HepG2 (cell line): ENCODE results near the gene ATXN2. TPM values are rescaled to one million over a fixed set of nuclear protein-coding genes. Genes with fewer than 3 reads are reported as not detected.

Experiments used
- DMAP1 ChIP-seq: IDR thresholded peaks from 2 replicates; pipeline ENCODE4 v1.6.1; 2016
- RBFOX2 ChIP-seq: fragments of 200-400 bp; formaldehyde crosslinking; IDR thresholded peaks from 2 replicates; pipeline ENCODE4 v1.6.1; 2017; ENCODE audit warnings: low read depth, mild to moderate bottlenecking, low read length
- TAF15 ChIP-seq: fragments of 200-400 bp; formaldehyde crosslinking; IDR thresholded peaks from one replicate; pipeline ENCODE4 v1.6.1; 2018; ENCODE audit warnings: mild to moderate bottlenecking, low read depth, low read length; ENCODE audit not compliant: poor library complexity, severe bottlenecking
- TBX2 ChIP-seq: sonication (generic); formaldehyde crosslinking; IDR thresholded peaks from 2 replicates; pipeline ENCODE4 v1.5.0; 2020; ENCODE audit warnings: missing genetic modification reagents, mild to moderate bottlenecking, borderline replicate concordance
- TCF7 ChIP-seq: sonication (generic); IDR thresholded peaks from 2 replicates; pipeline ENCODE4 v1.6.1; 2016; ENCODE audit warnings: antibody characterized with exemption, low read depth
- ZBTB7B ChIP-seq: sonication (generic); formaldehyde crosslinking; IDR thresholded peaks from 2 replicates; pipeline ENCODE4 v1.4.0; 2020; ENCODE audit warnings: missing genetic modification reagents
- ZNF615 ChIP-seq: sonication (generic); formaldehyde crosslinking; IDR thresholded peaks from 2 replicates; pipeline ENCODE4 v1.5.0; 2020; ENCODE audit warnings: mild to moderate bottlenecking, missing genetic modification reagents, borderline replicate concordance
- ZNF644 ChIP-seq: IDR thresholded peaks from 2 replicates; pipeline ENCODE4 v1.6.1; 2016; ENCODE audit warnings: low read depth
- ZNF777 ChIP-seq: sonication (generic); formaldehyde crosslinking; IDR thresholded peaks from 2 replicates; pipeline ENCODE4 v1.4.0; 2020; ENCODE audit warnings: missing genetic modification reagents
- ZNF816 ChIP-seq: sonication (generic); formaldehyde crosslinking; IDR thresholded peaks from 2 replicates; pipeline ENCODE4 v1.8.0; 2022; ENCODE audit warnings: missing genetic modification reagents, mild to moderate bottlenecking, borderline replicate concordance
- polyA plus RNA-seq, 8 experiments: library from polyadenylated mRNA; depleted of rRNA in 3 of 8; stranded (reverse) in 7 of 8; unstranded in 1 of 8; fragments of >200 nt; fragmentation: Illumina TruSeq in 4 of 8; extraction: Trizol in 4 of 8; gene quantifications; 2 replicates each; pipeline versions ENCODE4 v1.2.1 to v1.2.3, GENCODE V29; 2011 to 2016; ENCODE audit warnings: low read depth in 4 of 8, missing spikeins in 1 of 8, mixed read lengths in 1 of 8; ENCODE audit not compliant: insufficient read depth in 1 of 8
- total RNA-seq, 5 experiments: library from RNA; depleted of rRNA; stranded (reverse); fragments of >200 nt; fragmentation: Illumina TruSeq; extraction: Trizol; gene quantifications; 2 replicates each; pipeline ENCODE4 v1.2.3, GENCODE V29; 2016; ENCODE audit warnings: low read depth in 1 of 5
- TF ChIP-seq, protein P1 (sequence below): sonication (generic); formaldehyde crosslinking; IDR thresholded peaks from 2 replicates; pipeline ENCODE4 v1.4.0; 2020; ENCODE audit warnings: low read depth, mild to moderate bottlenecking, missing genetic modification reagents
- TF ChIP-seq, protein P2 (sequence below): sonication (generic); formaldehyde crosslinking; IDR thresholded peaks from 2 replicates; pipeline ENCODE4 v1.9.0; 2021; ENCODE audit warnings: missing genetic modification reagents, mild to moderate bottlenecking, borderline replicate concordance
- TF ChIP-seq, protein P3 (sequence below): sonication (generic); formaldehyde crosslinking; IDR thresholded peaks from 2 replicates; pipeline ENCODE4 v1.4.0; 2020; ENCODE audit warnings: mild to moderate bottlenecking, missing genetic modification reagents
- TF ChIP-seq, protein P4 (sequence below): sonication (generic); formaldehyde crosslinking; IDR thresholded peaks from 2 replicates; pipeline ENCODE4 v1.4.0; 2020; ENCODE audit warnings: missing genetic modification reagents
- TF ChIP-seq, protein P5 (sequence below): sonication (generic); formaldehyde crosslinking; IDR thresholded peaks from 2 replicates; pipeline ENCODE4 v1.4.0; 2020; ENCODE audit warnings: missing genetic modification reagents

The ATXN2 gene
- total and polyA plus RNA-seq, 2 of the 13 experiments (the other 11 are each of a cell fraction or from before 2014, with no cell fraction given), result 18.1 to 27.1 TPM

DNA sequence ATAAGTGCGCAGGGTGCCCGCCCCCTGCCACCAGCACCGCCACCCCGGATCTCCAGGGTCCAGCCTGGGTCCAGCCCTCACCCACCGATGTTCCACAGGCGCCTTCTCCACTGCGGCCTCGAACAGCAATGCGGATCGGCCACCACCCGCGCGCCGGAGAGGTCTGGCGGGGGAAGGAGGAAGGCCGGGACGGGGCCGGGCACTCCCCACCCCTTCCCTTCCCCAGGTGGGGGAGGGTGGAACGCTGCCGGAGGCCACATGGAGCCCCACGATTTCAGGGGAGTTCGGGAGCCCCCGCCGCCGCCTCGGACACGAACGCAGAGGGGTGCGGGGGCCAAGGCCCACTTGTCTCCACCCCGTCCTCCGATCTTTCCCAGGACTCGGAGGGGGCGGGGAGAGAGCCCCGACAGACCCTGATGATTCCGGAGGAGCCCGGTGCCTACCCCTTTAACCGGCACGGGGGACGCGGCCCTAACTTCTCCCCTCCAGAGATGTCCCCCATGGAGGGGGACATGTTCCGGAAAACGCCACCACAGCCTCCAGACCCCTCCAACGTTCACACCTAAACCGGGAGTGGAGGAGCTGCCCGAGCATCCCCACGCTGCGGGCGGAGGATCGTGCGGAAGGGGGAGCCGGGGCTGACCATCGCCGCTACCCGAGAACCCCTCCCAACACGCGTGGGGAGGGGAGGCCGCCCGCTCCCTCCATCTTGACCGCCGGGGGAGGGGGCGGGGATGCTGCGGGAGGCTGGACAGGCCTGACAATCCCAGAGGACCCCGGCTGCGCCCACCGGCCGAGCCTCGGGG lies 1.1 kb downstream of the ATXN2 start (continued):
- TF ChIP-seq, protein P1, sequence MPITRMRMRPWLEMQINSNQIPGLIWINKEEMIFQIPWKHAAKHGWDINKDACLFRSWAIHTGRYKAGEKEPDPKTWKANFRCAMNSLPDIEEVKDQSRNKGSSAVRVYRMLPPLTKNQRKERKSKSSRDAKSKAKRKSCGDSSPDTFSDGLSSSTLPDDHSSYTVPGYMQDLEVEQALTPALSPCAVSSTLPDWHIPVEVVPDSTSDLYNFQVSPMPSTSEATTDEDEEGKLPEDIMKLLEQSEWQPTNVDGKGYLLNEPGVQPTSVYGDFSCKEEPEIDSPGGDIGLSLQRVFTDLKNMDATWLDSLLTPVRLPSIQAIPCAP (CRISPR knock-in tag), result no peak
- TF ChIP-seq DMAP1 (CRISPR knock-in tag) (peak; percentile 42; the same call in 1 of the 2 replicates), ZNF615 (CRISPR knock-in tag) (no peak), TAF15 (peak; percentile 14), ZNF816 (CRISPR knock-in tag) (no peak; the same call in 1 of the 2 replicates), ZNF777 (CRISPR knock-in tag) (0 out of 2 replicates have a peak, but pooled peaks have one; percentile 23), RBFOX2 (peak; percentile 70; the same call in 1 of the 2 replicates), ZNF644 (CRISPR knock-in tag) (no peak), ZBTB7B (CRISPR knock-in tag) (peak; percentile 35; the same call in 1 of the 2 replicates), TBX2 (CRISPR knock-in tag) (no peak), TCF7 (no peak)
- TF ChIP-seq, protein P2, sequence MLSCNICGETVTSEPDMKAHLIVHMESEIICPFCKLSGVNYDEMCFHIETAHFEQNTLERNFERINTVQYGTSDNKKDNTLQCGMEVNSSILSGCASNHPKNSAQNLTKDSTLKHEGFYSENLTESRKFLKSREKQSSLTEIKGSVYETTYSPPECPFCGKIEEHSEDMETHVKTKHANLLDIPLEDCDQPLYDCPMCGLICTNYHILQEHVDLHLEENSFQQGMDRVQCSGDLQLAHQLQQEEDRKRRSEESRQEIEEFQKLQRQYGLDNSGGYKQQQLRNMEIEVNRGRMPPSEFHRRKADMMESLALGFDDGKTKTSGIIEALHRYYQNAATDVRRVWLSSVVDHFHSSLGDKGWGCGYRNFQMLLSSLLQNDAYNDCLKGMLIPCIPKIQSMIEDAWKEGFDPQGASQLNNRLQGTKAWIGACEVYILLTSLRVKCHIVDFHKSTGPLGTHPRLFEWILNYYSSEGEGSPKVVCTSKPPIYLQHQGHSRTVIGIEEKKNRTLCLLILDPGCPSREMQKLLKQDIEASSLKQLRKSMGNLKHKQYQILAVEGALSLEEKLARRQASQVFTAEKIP (CRISPR knock-in tag), result no peak
- TF ChIP-seq, protein P3, sequence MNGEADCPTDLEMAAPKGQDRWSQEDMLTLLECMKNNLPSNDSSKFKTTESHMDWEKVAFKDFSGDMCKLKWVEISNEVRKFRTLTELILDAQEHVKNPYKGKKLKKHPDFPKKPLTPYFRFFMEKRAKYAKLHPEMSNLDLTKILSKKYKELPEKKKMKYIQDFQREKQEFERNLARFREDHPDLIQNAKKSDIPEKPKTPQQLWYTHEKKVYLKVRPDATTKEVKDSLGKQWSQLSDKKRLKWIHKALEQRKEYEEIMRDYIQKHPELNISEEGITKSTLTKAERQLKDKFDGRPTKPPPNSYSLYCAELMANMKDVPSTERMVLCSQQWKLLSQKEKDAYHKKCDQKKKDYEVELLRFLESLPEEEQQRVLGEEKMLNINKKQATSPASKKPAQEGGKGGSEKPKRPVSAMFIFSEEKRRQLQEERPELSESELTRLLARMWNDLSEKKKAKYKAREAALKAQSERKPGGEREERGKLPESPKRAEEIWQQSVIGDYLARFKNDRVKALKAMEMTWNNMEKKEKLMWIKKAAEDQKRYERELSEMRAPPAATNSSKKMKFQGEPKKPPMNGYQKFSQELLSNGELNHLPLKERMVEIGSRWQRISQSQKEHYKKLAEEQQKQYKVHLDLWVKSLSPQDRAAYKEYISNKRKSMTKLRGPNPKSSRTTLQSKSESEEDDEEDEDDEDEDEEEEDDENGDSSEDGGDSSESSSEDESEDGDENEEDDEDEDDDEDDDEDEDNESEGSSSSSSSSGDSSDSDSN, result peak; percentile 82
- TF ChIP-seq, protein P4, sequence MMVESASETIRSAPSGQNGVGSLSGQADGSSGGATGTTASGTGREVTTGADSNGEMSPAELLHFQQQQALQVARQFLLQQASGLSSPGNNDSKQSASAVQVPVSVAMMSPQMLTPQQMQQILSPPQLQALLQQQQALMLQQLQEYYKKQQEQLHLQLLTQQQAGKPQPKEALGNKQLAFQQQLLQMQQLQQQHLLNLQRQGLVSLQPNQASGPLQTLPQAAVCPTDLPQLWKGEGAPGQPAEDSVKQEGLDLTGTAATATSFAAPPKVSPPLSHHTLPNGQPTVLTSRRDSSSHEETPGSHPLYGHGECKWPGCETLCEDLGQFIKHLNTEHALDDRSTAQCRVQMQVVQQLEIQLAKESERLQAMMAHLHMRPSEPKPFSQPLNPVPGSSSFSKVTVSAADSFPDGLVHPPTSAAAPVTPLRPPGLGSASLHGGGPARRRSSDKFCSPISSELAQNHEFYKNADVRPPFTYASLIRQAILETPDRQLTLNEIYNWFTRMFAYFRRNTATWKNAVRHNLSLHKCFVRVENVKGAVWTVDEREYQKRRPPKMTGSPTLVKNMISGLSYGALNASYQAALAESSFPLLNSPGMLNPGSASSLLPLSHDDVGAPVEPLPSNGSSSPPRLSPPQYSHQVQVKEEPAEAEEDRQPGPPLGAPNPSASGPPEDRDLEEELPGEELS (CRISPR knock-in tag), result no peak
- TF ChIP-seq, protein P5, sequence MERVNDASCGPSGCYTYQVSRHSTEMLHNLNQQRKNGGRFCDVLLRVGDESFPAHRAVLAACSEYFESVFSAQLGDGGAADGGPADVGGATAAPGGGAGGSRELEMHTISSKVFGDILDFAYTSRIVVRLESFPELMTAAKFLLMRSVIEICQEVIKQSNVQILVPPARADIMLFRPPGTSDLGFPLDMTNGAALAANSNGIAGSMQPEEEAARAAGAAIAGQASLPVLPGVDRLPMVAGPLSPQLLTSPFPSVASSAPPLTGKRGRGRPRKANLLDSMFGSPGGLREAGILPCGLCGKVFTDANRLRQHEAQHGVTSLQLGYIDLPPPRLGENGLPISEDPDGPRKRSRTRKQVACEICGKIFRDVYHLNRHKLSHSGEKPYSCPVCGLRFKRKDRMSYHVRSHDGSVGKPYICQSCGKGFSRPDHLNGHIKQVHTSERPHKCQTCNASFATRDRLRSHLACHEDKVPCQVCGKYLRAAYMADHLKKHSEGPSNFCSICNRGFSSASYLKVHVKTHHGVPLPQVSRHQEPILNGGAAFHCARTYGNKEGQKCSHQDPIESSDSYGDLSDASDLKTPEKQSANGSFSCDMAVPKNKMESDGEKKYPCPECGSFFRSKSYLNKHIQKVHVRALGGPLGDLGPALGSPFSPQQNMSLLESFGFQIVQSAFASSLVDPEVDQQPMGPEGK, result peak; percentile 54
